Liver (tissue), 9 donors: ENCODE results near the gene KRT80. TPM values are rescaled to one million over a fixed set of nuclear protein-coding genes. Genes with fewer than 3 reads are reported as not detected.

Experiments used
- DNase-seq: peaks from one replicate; pipeline ENCODE4 v3.0.0-alpha.2; 2017; ENCODE audit warnings: low spot score
- H3K27ac ChIP-seq, 2 donors: one replicate each; pipeline ENCODE4 v1.7.0; 2013; ENCODE audit warnings: inconsistent platforms in 2 of 2, low read length in 2 of 2, control low read depth in 1 of 2, low read depth in 1 of 2, mild to moderate bottlenecking in 1 of 2
- H3K27me3 ChIP-seq, 4 donors: one replicate each; pipeline versions ENCODE4 v1.6.1 to v1.7.0; 2013; ENCODE audit warnings: low read length in 3 of 4, inconsistent platforms in 1 of 4, mild to moderate bottlenecking in 1 of 4, moderate library complexity in 1 of 4; ENCODE audit not compliant: control insufficient read depth in 4 of 4, insufficient read depth in 4 of 4
- H3K36me3 ChIP-seq, 4 donors: one replicate each; pipeline versions ENCODE4 v1.6.1 to v1.7.0; 2013; ENCODE audit warnings: low read length in 3 of 4, mild to moderate bottlenecking in 3 of 4, low read depth in 1 of 4, moderate library complexity in 1 of 4; ENCODE audit not compliant: control insufficient read depth in 4 of 4, insufficient read depth in 3 of 4
- H3K4me1 ChIP-seq, 4 donors: one replicate each; pipeline versions ENCODE4 v1.6.1 to v1.7.0; 2013; ENCODE audit warnings: low read length in 3 of 4, mild to moderate bottlenecking in 3 of 4, moderate library complexity in 1 of 4; ENCODE audit not compliant: control insufficient read depth in 4 of 4, insufficient read depth in 4 of 4
- H3K4me3 ChIP-seq, 3 donors: one replicate each; pipeline versions ENCODE4 v1.6.1 to v1.7.0; 2013; ENCODE audit warnings: low read length in 3 of 3, control low read depth in 1 of 3, low read depth in 1 of 3, mild to moderate bottlenecking in 1 of 3
- H3K9ac ChIP-seq, 2 donors: one replicate each; pipeline ENCODE4 v1.7.0; 2013; ENCODE audit warnings: low read length in 2 of 2, mild to moderate bottlenecking in 2 of 2, moderate library complexity in 2 of 2, control low read depth in 1 of 2, low read depth in 1 of 2
- H3K9me3 ChIP-seq, 4 donors: one replicate each; pipeline versions ENCODE4 v1.6.1 to v1.7.0; 2013; ENCODE audit warnings: low read length in 3 of 4; ENCODE audit not compliant: control insufficient read depth in 4 of 4
- ATF3 ChIP-seq: IDR thresholded peaks from 2 replicates; pipeline ENCODE4 v1.6.1; 2016; ENCODE audit warnings: antibody characterized with exemption
- CTCF ChIP-seq: fragments of 150-350 bp; IDR thresholded peaks from 2 replicates; pipeline ENCODE4 v1.5.1; 2017; ENCODE audit warnings: improper control_type of control experiment, low read depth, low read length; ENCODE audit not compliant: missing input control
- EGR1 ChIP-seq, 2 donors: IDR thresholded peaks; 2 replicates each; pipeline ENCODE4 v1.6.1; 2016 to 2018; ENCODE audit warnings: antibody characterized with exemption in 2 of 2, low read depth in 2 of 2
- FOXA1 ChIP-seq: IDR thresholded peaks from 2 replicates; pipeline ENCODE4 v1.6.1; 2016; ENCODE audit warnings: antibody characterized with exemption
- FOXA2 ChIP-seq: IDR thresholded peaks from 2 replicates; pipeline ENCODE4 v1.6.1; 2016; ENCODE audit warnings: antibody characterized with exemption
- GABPA ChIP-seq, 2 donors: IDR thresholded peaks in 1 of 2; conservative IDR thresholded peaks in 1 of 2; 2 replicates each; pipeline ENCODE4 v1.6.1; 2016; ENCODE audit warnings: antibody characterized with exemption in 2 of 2, mild to moderate bottlenecking in 1 of 2, moderate library complexity in 1 of 2
- HNF4A ChIP-seq, 2 donors: conservative IDR thresholded peaks; 2 replicates each; pipeline ENCODE4 v1.6.1; 2016; ENCODE audit warnings: antibody characterized with exemption in 2 of 2, mild to moderate bottlenecking in 2 of 2
- HNF4G ChIP-seq: IDR thresholded peaks from 2 replicates; pipeline ENCODE4 v1.6.1; 2016; ENCODE audit warnings: antibody characterized with exemption
- JUND ChIP-seq, 2 donors: IDR thresholded peaks; 2 replicates each; pipeline ENCODE4 v1.6.1; 2016; ENCODE audit warnings: antibody characterized with exemption in 2 of 2
- MAX ChIP-seq: IDR thresholded peaks from 2 replicates; pipeline ENCODE4 v1.6.1; 2016; ENCODE audit warnings: antibody characterized with exemption
- NR2F2 ChIP-seq: IDR thresholded peaks from 2 replicates; pipeline ENCODE4 v1.6.1; 2016; ENCODE audit warnings: antibody characterized with exemption
- RAD21 ChIP-seq, 2 donors: IDR thresholded peaks; 2 replicates each; pipeline ENCODE4 v1.6.1; 2016; ENCODE audit warnings: antibody characterized with exemption in 2 of 2, mild to moderate bottlenecking in 2 of 2
- RXRA ChIP-seq, 2 donors: IDR thresholded peaks; 2 replicates each; pipeline ENCODE4 v1.6.1; 2017 to 2018; ENCODE audit warnings: antibody characterized with exemption in 2 of 2, mild to moderate bottlenecking in 1 of 2
- SP1 ChIP-seq: IDR thresholded peaks from 2 replicates; pipeline ENCODE4 v1.6.1; 2018; ENCODE audit warnings: antibody characterized with exemption, mild to moderate bottlenecking
- TAF1 ChIP-seq: conservative IDR thresholded peaks from 2 replicates; pipeline ENCODE4 v1.6.1; 2016; ENCODE audit warnings: antibody characterized with exemption, mild to moderate bottlenecking
- YY1 ChIP-seq: IDR thresholded peaks from 2 replicates; pipeline ENCODE4 v1.6.1; 2016; ENCODE audit warnings: antibody characterized with exemption, mild to moderate bottlenecking
- ZBTB33 ChIP-seq: IDR thresholded peaks from 2 replicates; pipeline ENCODE4 v1.6.1; 2016; ENCODE audit warnings: antibody characterized with exemption
- WGBS: extraction: QIAGEN DNeasy Blood & Tissue Kit; methylation state at CpG from one replicate; pipeline ENCODE4 v1.1.7; 2013; 5-methylcytosine and 5-hydroxymethylcytosine counted together
- polyA plus RNA-seq, 2 donors: library from polyadenylated mRNA; stranded (reverse) in 1 of 2; unstranded in 1 of 2; fragments of 200-250 nt in 1 of 2; fragments of >200 nt in 1 of 2; fragmentation: Nextera tagmentation in 1 of 2; extraction: Ambion mirVana in 1 of 2; gene quantifications; one replicate each; pipeline versions ENCODE4 v1.2.1 to v1.2.3, GENCODE V29; 2013 to 2015
- total RNA-seq, 2 donors: library from RNA; depleted of rRNA; stranded (reverse); fragments of >200 nt; gene quantifications; one replicate each; pipeline ENCODE4 v1.2.3, GENCODE V29; 2014
- donor health status: healthy.
- donor health status: healthy.
- donor health status: healthy.
- donor health status: healthy.
- donor health status: healthy.

KRT80 gene
- total and polyA plus RNA-seq, 4 donors = 0.04 to 0.12 (median 0.07) TPM

GRCh38 chr12:52173526-52173925 is 18.3 kb downstream of the KRT80 start:
- 95% methylated on average over 20 of the region's 20 CpGs for WGBS

GRCh38 chr12:52172956-52173355 is 18.9 kb downstream of the KRT80 start:
- 98% methylated on average over 17 of the region's 17 CpGs for WGBS
- no peaks in the 10 kb centered on the region for H3K27me3 ChIP-seq
- no peaks in the 10 kb centered on the region for H3K36me3 ChIP-seq
- no peaks in the 10 kb centered on the region for H3K9me3 ChIP-seq
- TF ChIP-seq SP1 (no peak), MAX (no peak), RXRA (IDR thresholded peaks at IDR 0.05) (no peak), FOXA1 (no peak), HNF4A (conservative IDR thresholded peaks at IDR 0.05) (no peak)
- no peak overlapping the region for H3K9ac ChIP-seq
- no peak for DNase-seq
- H3K4me1 ChIP-seq = no peaks in the 10 kb centered on the region
- no peak overlapping the region for H3K4me3 ChIP-seq
- no peak overlapping the region for H3K27ac ChIP-seq

More at GRCh38 chr12:52173526-52173925, 18.3 kb downstream of the KRT80 start:
- no peak overlapping the region for H3K27ac ChIP-seq
- H3K4me1 ChIP-seq = no peaks in the 10 kb centered on the region
- TF ChIP-seq FOXA1 (no peak), FOXA2 (no peak), YY1 (no peak), JUND (IDR thresholded peaks at IDR 0.05) (no peak), CTCF (no peak), HNF4G (no peak), ATF3 (no peak), RXRA (IDR thresholded peaks at IDR 0.05) (no peak), HNF4A (conservative IDR thresholded peaks at IDR 0.05) (no peak), SP1 (no peak), NR2F2 (no peak), MAX (no peak), RAD21 (IDR thresholded peaks at IDR 0.05) (no peak), TAF1 (no peak), GABPA (IDR thresholded peaks at IDR 0.05 in 1 of 2, conservative IDR thresholded peaks at IDR 0.05 in 1 of 2) (no peak), ZBTB33 (no peak), EGR1 (IDR thresholded peaks at IDR 0.05; ENCODE audit: low read depth in 2 of 2) (no peak)
- no peak for DNase-seq
- H3K9ac ChIP-seq = no peak overlapping the region
- H3K9me3 ChIP-seq = no peaks in the 10 kb centered on the region
- H3K27me3 ChIP-seq = no peaks in the 10 kb centered on the region
- H3K4me3 ChIP-seq = no peak overlapping the region
- no peaks in the 10 kb centered on the region for H3K36me3 ChIP-seq
